Suprapubic skin (tissue), 4 donors: ENCODE measurements around the gene SEC14L2. TPM values are rescaled to one million over a fixed set of nuclear protein-coding genes. Genes with fewer than 3 reads are reported as not detected.
"Not testable (repeated sequence)": the region's sequence is repeated elsewhere in the genome, so short reads cannot be mapped to it uniquely, and the experiment has no call there.

Experiments used
- DNase-seq, 2 donors: peaks; one replicate each; pipeline ENCODE4 v3.0.0-alpha.2; 2019; ENCODE audit warnings: low spot score in 2 of 2
- H3K27ac ChIP-seq: fragments of 200-600 bp; sonication (generic); one replicate; pipeline ENCODE4 v1.5.1; 2019
- H3K27me3 ChIP-seq: fragments of 200-600 bp; sonication (generic); one replicate; pipeline ENCODE4 v1.5.1; 2019
- H3K36me3 ChIP-seq: fragments of 200-600 bp; sonication (generic); one replicate; pipeline ENCODE4 v1.5.1; 2019
- H3K4me1 ChIP-seq: fragments of 200-600 bp; sonication (generic); one replicate; pipeline ENCODE4 v1.5.1; 2019
- H3K4me3 ChIP-seq: fragments of 200-600 bp; sonication (generic); one replicate; pipeline ENCODE4 v1.5.1; 2019; ENCODE audit warnings: mild to moderate bottlenecking
- H3K9me3 ChIP-seq: fragments of 200-600 bp; sonication (generic); one replicate; pipeline ENCODE4 v1.5.1; 2019
- CTCF ChIP-seq, 2 donors: fragments of 200-600 bp in 1 of 2; fragments of 450-650 bp in 1 of 2; sonication (generic) in 1 of 2; IDR thresholded peaks; one replicate each; pipeline ENCODE4 v1.5.1; 2016 to 2019; ENCODE audit warnings: antibody characterized with exemption in 2 of 2, mild to moderate bottlenecking in 1 of 2, moderate library complexity in 1 of 2
- EP300 ChIP-seq: sonication (generic); formaldehyde crosslinking; IDR thresholded peaks from one replicate; pipeline ENCODE4 v1.6.1; 2017; ENCODE audit warnings: antibody characterized with exemption
- POLR2A ChIP-seq, 2 donors: fragments of 450-650 bp; IDR thresholded peaks; one replicate each; pipeline ENCODE4 v1.6.1; 2017; ENCODE audit warnings: antibody characterized with exemption in 2 of 2, mild to moderate bottlenecking in 2 of 2, moderate library complexity in 2 of 2
- POLR2AphosphoS5 ChIP-seq, 3 donors: sonication (generic); formaldehyde crosslinking; IDR thresholded peaks; one replicate each; pipeline ENCODE4 v1.6.1; 2017; ENCODE audit warnings: antibody characterized with exemption in 3 of 3
- WGBS: methylation state at CpG from one replicate; pipeline ENCODE4 v1.1.5; 2018; 5-methylcytosine and 5-hydroxymethylcytosine counted together
- total RNA-seq, 4 donors: library from RNA; depleted of rRNA; stranded (reverse); fragments of >200 nt; gene quantifications; one replicate each; pipeline ENCODE4 v1.1.0, GENCODE V29; 2016

The SEC14L2 gene
- total RNA-seq, 4 donors from 2014 or later, result 8.9 to 19.9 (median 13.5) TPM

DNA sequence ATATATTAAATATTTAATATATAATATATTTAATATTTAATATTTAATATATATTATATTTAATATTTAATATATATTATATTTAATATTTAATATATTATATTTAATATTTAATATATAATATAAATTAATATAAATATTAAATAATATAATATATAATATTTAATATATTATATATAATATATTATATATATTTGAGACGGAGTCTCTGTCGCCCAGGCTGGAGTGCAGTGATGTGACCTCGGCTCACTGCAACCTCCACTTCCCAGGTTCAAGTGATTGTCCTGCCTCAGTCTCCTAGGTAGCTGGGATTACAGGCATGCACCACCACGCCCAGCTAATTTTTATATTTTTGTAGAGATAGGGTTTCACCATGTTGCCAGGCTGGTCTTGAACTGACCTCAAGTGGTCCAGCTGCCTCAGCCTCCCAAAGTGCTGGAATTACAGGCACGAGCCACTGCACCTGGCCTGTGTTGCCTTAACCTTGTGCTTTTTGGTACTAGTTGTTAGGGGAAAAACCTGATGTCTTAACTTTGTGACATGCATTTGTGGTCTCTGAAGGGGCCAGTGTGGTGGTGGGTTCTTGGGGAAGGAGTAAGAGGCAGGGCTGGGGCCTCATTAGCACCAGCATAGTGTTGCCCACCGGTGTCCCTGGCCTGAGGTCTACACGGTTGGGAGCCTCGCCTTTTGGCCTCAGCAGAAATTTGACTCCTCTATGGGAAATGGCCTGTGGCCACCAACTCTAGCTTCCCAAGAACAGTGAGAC is 58.4 kb downstream of the SEC14L2 start:
- H3K27ac ChIP-seq, result no peak overlapping the region
- TF ChIP-seq POLR2AphosphoS5 (IDR thresholded peaks at IDR 0.05) (no peak), EP300 (no peak), POLR2A (IDR thresholded peaks at IDR 0.05) (no peak), CTCF (IDR thresholded peaks at IDR 0.05) (no peak)
- no peaks in the 10 kb centered on the region for H3K36me3 ChIP-seq
- no peaks in the 10 kb centered on the region for H3K9me3 ChIP-seq
- H3K4me1 ChIP-seq, result no peaks in the 10 kb centered on the region
- H3K4me3 ChIP-seq, result no peak overlapping the region
- no peak for DNase-seq
- 89% methylated on average over 8 of the region's 8 CpGs for WGBS
- H3K27me3 ChIP-seq, result no peaks in the 10 kb centered on the region

DNA sequence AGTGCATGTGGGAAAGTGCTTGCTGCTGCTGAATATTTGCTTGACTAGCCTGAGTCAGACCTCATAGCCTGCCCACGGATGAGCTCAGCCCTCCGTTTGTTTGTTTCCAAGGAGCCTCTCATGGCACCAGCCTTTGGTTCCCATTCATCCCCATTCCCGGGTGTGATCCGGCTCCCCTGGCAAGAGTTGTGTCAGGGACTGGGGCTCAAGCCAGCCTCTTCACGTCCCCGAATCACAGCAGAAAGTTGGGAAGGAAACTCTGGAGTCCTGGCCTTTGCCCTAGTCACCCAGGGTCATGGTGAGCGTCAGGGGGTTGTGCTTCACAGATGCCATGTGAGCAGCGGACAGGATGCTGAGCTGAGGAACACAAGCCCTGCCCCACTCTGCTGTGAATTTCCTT is 61.2 kb downstream of the SEC14L2 start:
- no peaks in the 10 kb centered on the region for H3K27me3 ChIP-seq
- H3K4me3 ChIP-seq, result no peak overlapping the region
- H3K27ac ChIP-seq, result no peak overlapping the region
- no peaks in the 10 kb centered on the region for H3K36me3 ChIP-seq
- H3K4me1 ChIP-seq, result no peaks in the 10 kb centered on the region
- TF ChIP-seq CTCF (IDR thresholded peaks at IDR 0.05), result no peak
- no peak for TF ChIP-seq EP300
- no peak for TF ChIP-seq POLR2A (IDR thresholded peaks at IDR 0.05)
- no peak for TF ChIP-seq POLR2AphosphoS5 (IDR thresholded peaks at IDR 0.05)
- no peak for DNase-seq
- 45% methylated on average over 4 of the region's 8 CpGs for WGBS
- no peaks in the 10 kb centered on the region for H3K9me3 ChIP-seq

DNA sequence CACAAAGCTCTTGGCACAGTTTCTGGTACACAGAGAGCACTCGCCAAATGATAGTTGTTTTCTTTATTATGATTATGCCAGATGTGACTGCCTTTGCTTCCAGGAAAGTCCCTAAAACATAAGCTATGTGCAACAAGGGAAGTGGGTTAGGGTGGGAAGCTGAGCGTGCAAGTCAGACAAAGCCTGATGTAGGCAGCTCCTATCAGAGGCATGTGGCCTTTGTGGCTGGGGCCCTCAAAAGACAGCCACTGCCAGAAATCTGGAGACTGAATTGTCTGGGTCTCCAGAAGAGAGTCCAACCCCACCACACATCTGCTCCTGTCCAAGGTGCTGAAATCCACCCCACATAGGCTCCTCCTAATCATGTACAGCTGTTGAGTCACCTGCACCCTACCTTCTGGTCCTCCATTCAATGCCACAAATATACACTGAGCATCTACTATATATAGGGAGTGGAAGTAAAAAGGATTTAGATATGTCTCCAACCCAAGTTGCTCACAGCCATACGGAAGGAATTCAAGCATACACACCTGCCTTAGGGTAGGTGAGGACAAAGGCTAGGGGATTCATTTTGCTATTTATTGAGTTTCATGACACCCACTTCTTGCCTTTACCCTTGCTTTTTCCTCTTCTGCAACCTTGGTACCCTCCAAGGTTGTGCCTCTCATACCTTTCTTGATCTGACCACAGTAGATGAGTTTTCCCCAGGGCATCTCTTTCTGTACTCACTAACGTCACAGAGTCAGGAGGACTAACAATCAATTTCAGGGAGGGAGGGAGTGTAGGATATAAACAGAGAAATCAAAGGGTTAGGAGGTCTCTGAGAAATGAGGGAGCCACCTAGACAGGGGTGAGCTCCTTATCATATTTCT is 62.6 kb downstream of the SEC14L2 start:
- TF ChIP-seq POLR2A (IDR thresholded peaks at IDR 0.05) (no peak), EP300 (no peak), POLR2AphosphoS5 (IDR thresholded peaks at IDR 0.05) (no peak)
- no peak overlapping the region for H3K27ac ChIP-seq
- no peaks in the 10 kb centered on the region for H3K9me3 ChIP-seq
- DNase-seq, result no peak
- 57% methylated on average over 4 of the region's 4 CpGs for WGBS
- H3K4me1 ChIP-seq, result no peaks in the 10 kb centered on the region
- H3K4me3 ChIP-seq, result no peak overlapping the region
- H3K27me3 ChIP-seq, result no peaks in the 10 kb centered on the region
- no peaks in the 10 kb centered on the region for H3K36me3 ChIP-seq

DNA sequence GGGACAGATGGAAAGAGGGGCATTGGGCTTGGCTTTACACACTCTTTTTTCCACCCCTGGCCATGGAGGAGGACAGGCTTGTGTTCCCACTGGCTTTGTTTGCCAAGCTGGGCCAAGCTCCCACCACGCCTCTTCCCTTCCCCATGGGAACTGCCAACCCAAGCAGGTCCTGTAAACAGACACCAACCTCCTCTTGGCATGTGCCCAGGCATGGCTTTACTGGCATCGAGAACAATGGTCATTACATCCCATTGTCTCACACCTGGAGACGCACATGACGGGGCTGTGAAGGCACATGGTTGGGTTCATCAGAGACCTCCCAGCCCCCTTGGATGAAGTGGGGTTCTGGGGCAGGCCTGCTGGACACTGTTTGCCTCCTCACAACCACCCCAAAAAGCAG is 63.3 kb downstream of the SEC14L2 start:
- Histone ChIP-seq H3K4me3 (no peak overlapping the region), H3K27me3 (no peaks in the 10 kb centered on the region), H3K4me1 (no peaks in the 10 kb centered on the region), H3K36me3 (no peaks in the 10 kb centered on the region), H3K9me3 (no peaks in the 10 kb centered on the region), H3K27ac (no peak overlapping the region)
- DNase-seq, result no peak
- WGBS, result 77% methylated on average over 4 of the region's 4 CpGs
- no peak for TF ChIP-seq POLR2A (IDR thresholded peaks at IDR 0.05)
- TF ChIP-seq EP300, result no peak
- no peak for TF ChIP-seq POLR2AphosphoS5 (IDR thresholded peaks at IDR 0.05)
- TF ChIP-seq CTCF (IDR thresholded peaks at IDR 0.05), result no peak

DNA sequence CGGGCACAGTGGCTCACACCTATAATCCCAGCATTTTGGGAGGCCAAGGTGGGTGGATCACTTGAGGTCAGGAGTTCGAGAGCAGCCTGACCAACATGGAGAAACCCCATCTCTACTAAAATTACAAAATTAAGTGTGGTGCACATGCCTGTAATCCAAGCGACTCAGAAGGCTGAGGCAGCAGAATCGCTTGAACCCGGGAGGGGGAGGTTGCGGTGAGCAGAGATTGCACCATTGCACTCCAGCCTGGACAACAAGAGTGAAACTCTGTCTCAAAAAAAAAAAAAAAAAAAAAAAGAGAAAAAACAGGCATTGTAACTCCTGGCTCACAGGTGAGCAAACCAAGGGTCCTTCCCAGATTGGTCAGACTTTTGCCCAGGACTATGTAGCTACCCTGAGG is 63.7 kb downstream of the SEC14L2 start:
- WGBS, result 89% methylated on average over 6 of the region's 6 CpGs
- H3K9me3 ChIP-seq, H3K4me3 ChIP-seq, H3K27me3 ChIP-seq, H3K36me3 ChIP-seq, H3K4me1 ChIP-seq, DNase-seq, H3K27ac ChIP-seq: not testable (repeated sequence)

- Histone ChIP-seq H3K27me3 (peaks cover 16% of the 10 kb centered on the region), H3K9me3 (no peaks in the 10 kb centered on the region), H3K36me3 (no peaks in the 10 kb centered on the region), H3K4me1 (no peaks in the 10 kb centered on the region), H3K27ac (no peak overlapping the region), H3K4me3 (no peak overlapping the region)
- TF ChIP-seq POLR2A (IDR thresholded peaks at IDR 0.05), result no peak
- TF ChIP-seq EP300, result no peak
- TF ChIP-seq POLR2AphosphoS5 (IDR thresholded peaks at IDR 0.05), result no peak
- TF ChIP-seq CTCF (IDR thresholded peaks at IDR 0.05), result no peak
- DNase-seq, result no peak
- 43% methylated on average over 2 of the region's 2 CpGs for WGBS
Observed at GRCh38 chr22:30469165-30469564, 72.3 kb downstream of the SEC14L2 start.
